Activated CD4-positive, CD25-positive, alpha-beta regulatory T cell treated with anti-CD3 and anti-CD28 coated beads, Interleukin-2, amount 50 U/mL, for 16 hours (primary cell): ENCODE data around the gene SMIM20.
"Not testable (repeated sequence)": the region's sequence is repeated elsewhere in the genome, so short reads cannot be mapped to it uniquely, and the experiment has no call there.

Source experiments
- DNase-seq: peaks from one replicate; pipeline ENCODE4 v3.0.0-alpha.2; 2020; ENCODE audit warnings: low read depth, low spot score

Gene SMIM20

DNA sequence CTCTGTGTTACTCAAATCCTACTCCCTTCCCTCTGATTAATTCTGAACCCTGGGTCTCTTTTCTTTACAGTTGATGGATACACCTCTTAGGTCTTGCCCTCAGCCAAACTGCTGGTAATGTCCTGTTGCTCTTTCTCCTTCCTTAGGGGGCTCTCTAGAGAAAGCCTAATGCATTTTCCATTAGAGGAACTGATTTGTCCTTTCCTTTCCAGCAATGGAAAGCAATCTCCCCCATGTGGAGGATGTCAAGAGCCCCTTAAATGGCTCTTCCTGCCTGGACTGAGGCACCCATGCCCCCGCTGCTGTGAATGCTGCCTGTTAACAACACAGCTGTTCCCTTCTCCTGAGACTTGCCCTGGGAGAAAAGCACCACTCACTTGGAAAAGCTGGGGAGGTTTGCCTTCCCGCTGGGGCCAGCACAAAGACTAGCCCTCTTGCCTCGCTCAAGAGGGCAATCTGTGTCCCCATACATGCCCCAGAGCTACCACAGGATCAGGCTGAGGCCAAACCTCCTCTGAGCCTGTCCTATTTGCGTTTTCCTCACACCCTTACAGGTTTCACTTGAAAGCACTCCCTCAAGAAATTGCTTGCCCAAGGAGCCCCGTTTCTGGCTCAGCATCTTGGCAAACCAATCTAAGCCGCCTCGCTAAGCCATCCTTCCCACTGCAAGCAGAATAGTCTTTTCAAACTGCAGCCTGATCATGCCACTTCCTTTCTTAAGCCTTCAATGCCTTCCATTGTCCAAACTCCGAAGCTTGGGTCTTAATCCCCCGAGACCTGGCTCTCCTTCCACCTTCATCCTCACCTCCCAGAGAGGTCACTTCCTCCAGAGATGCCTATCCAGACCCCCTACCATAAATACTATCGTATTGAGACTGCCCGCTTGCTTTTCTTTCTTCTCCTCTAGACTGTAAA lies 23.2 kb upstream of the SMIM20 start:
- DNase-seq = no peak

DNA sequence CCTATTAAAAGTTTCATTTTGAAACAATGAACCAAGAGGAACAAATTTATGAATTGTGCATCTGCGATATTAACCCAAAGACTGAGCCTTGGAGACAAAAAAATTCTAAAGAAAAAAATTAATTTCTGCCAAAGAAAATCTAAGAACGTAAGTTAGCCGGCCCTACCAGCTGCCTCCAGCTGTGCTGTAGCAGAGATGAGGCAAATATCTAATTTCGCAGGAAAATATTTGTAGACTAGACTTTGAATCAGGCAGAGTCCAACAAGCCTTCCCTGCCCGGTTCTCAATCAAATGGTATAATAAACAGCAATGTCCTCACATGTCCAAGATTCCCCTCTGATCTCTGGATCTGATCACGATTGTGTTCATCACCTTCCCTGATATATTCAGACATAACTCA lies 21.2 kb upstream of the SMIM20 start:
- no peak for DNase-seq

DNA sequence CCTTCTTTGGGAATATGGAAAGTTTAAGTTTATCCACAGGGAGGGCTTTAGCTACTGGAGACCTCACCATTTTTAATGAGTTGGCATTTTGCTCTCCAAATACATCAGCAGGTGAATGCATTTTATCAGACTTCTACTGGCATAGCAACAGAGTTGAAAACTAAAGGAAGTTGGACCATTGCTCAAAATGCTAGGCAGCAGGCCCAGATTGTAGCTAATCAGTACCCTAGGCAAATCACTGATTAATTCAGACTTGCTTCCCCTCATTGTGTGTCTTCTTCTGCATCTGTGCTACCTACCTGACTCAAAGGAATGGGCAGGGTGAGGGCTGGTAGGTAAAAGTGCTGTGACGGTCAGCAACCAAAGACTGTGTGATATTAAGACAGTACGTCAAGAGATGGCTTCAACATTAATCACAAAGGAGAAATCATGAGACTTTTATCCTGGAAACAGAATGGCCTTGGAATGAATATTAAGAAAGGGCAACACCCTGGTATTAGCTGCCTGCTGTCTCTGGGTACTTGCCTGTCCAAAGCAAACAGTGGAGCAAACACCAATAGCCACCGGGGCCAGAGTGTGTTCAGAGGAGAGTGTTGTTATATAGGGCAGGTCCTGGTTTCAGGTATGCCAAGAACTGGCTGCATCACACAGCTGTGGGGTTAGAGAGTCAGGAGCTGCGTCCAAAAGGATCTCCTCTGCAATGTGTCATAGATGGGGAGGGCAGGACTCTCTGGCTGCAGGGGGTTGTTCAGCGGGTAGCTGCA lies 17.1 kb upstream of the SMIM20 start:
- no peak for DNase-seq

DNA sequence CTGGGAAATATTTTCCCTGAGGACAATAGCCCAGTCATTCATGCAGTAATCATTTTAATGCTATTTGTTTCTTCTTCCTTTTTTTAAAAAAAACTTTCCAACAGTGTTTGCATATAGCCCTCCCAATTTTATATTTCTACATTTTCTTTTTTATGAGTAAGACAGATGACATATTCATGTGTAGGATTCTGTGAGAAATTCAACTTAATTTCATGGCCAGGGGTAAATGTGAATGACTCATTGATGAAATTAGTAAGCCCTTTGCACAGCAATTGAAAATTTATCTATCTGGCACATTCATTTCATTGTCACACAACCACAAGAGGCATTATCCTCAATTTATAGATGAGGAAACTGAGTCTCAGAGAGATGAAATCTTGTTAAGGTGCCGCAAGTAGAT lies 13.7 kb upstream of the SMIM20 start:
- DNase-seq = no peak

DNA sequence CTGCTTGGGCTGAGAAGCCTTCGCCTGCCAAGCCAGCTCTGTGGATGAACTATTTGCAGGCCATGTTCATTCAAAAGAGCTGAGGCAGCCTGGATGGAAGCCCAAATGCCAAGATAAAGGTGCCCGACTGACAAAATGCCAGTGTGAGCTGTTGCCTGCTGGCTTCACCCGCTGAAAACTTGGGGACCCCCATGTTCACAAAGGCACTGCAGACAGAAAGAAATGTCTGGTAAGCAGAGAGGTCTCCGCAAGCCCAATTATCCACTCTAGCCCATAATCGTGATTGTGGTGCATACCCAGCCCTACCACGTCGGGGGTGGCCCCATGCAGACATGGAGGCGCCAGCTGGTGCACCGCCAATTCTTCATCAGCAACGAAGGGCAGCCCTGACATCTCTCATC lies 13.0 kb upstream of the SMIM20 start:
- DNase-seq = no peak

DNA sequence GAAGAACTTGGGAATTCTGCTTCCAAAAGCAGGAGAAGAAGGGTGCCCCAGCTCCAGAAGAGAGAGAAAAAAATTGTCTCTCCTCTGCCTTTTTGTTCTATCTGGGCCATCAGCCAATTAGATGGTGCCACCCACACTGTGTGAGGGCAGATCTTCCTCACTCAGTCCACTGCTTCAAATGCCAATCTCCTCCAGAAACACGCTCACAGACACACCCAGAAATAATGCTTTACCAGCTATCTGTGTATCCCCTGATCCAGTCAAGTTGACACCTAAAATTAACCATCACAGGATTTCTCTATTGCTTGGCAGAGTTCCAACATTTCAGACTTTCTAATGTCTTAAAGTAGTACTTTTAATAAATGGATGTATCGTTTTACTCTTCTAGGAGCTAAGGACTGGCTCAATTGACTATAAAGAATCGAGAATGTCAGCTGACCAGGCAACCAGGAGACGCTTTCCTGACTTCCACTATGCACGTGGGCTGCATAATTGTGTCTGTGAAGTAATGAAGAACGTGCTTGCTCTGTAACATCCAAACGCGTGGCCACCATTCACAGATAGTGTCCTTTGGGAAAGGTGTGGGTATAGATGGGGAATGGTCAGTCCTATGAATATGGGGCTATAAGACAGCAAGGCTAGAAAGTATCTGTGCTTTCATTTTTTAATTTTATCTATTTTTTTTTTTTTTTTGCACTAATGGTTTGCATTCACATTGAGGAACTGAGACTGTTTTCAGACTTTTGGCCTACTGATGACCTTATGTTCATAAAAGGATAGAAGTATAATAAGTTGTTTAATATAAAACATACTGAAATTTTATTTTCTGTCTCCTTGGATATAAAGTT lies 9.9 kb upstream of the SMIM20 start:
- DNase-seq = no peak

DNA sequence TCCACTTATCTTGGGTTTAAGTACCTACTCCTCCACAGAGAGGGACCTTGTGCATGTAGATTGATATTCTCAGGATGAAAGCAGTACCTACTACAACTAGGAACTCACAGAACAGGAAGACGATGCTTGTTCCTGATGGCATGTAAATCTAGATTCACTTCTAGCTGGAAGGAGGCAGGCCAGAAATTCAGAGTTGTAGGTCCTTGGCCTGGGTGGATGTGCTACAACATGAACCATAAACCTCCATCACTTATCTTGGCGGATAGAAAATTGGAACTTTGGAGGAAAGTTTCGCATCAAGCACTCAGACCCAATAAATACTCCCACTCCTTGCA lies 9.3 kb upstream of the SMIM20 start:
- DNase-seq = no peak

DNA sequence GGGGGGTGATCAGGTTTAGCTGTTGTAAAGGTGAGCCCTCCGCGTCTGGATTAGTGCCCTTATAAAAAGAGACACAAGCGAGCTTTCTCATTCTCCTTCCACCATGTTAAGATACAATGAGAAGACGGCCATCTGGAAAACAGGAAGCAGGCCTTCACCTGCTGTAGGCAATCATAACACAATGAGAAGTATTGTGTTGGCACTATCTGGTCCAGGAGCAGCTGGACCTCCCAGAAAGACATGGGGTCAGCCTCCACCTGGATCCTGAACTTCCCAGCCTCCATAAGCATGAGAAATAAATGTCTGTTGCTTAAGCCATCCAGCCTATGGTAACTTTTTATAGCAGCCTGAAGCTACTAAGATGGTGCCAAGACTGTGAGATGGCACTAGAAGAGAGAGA lies 8.6 kb upstream of the SMIM20 start:
- no peak for DNase-seq

DNA sequence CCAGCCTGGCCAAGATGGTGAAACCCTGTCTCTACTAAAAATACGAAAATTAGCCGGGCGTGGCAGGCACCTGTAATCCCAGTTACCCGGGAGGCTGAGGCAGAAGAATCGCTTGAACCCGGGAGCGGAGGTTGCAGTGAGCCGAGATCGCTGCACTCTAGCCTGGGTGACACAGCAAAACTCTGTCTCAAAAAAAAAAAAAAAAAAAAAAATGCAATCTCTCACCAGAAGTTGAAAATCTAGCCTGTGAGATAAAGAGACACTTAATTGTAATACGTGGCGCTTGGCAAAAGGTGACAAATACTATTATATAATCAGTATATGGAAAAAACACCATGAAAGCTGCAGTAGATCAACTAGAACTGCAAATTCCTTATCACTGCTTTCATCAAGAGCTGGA lies 7.9 kb upstream of the SMIM20 start:
- DNase-seq = not testable (repeated sequence)

DNA sequence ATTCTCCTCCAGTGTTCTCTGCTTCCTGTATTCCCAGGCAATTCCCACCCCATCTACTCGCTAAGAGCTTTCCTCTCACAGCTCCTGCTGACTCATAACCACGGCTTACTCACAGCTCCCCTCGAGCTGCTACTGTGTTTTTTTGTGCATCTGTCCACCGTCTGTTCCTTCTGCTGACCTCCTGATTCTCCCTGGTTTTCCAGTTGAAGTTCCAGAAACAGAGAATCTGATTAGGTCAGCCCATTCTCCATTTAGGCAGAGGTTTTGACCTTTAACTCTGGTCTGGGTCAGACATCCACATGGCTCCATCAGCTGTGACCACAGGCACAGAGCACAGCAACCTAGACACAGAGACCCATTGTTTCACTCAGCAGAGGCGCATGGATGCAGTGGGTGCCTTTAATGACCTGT lies 5.5 kb upstream of the SMIM20 start:
- no peak for DNase-seq

DNA sequence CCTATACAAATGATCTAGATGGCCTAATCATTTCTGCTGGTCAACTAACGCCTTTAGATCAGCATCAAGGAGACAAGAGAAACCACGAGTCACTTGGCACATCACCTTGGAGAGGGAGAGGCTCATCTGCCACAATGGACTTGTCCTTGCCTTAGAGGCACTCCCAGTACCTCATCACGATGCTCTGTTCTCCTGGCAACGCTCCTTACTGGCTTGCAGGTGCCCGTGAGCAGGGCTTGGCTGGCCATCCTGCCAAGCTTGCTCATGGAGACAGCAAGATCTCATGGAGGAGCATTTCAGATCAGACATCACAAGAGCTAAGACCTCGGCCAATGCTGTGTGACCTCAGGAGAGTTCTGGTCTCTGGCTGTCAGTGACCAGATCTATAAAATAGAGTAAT lies 2.7 kb upstream of the SMIM20 start:
- no peak for DNase-seq

DNA sequence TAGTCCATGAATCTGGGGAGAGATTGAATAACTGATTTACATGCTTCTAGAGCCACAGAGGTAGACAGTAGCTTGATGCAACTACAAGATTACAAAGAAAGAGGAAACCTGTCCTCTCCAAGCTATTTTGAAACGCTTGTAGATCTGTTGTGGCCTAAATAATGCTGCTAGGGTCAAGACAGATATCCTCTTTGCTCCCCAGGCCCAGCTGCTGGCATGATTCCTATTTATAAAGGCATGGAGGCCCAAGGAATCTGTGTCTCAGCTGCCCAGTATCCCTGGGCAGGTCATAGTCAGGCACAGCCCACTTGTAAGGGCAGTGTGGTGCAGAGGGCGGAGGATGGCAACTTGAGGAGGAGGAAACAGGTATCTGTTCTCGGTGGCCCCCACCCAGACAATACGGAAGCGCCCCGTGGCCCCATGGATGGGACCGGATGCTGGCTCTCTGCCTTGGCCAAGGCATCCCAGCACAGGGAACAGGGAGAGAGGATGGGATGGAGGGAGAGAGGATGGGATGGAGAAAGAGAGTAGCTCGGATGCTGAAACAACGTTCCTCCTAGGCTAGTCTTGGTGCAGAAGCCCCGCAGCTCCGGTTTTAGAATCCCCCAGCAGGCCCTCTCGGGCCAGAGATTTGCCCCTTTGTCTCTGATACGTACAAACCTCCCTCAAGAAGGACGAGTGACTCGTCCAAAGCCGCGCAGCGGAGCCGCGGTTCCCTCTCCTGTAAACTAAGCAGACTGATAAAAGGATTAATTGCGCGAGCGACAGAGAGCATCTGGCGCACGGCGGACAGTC lies 767 bp upstream of the SMIM20 start:
- no peak for DNase-seq

DNA sequence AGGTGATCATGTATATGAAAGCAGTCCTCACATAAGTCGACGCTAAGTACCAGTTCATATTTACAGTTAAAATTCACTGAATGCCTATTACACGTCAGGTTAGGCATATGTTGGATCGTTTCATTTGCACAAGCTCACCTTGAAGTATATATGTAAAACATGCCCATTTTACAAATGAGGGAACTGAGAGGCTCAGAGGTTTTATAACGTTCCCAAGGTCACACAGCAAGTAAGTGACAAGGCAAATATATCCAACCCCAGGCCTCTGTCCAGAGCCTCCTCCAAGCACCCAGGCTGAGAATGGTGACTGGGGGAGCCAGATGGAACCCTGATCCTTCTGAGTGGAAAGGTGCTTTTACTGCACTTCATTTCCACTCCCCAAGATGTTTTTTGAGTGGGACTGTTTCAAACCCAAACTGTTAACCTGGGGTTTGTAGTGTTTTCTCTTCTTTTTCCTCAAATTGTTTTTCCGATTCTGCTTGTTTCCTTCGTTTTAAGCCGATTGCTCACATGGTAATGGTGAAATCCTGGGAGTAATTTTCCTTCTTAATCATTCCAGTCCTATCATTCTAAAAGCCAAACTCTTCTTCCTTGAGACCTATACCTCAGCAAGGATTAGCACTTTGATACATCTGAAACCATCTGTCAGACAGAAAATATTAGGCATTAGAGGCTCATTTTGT lies 791 bp downstream of the SMIM20 start:
- no peak for DNase-seq

DNA sequence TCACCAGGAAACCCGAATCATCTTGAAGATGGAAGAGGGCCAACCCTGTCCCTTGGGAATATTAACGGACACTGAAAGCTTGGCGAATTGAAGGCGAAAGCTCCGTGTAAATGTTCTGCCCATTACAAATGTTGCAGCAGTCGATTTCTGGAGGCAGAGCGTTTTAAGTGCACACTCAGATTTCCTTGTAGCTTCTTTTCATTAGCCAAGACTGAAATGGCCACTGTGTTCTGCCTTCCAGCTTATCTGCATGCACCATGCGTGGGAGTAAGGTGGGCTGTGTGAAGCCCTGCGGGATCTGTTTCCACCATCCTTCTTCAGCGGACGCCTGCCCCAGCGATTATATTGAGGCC lies 1.3 kb downstream of the SMIM20 start:
- no peak for DNase-seq

DNA sequence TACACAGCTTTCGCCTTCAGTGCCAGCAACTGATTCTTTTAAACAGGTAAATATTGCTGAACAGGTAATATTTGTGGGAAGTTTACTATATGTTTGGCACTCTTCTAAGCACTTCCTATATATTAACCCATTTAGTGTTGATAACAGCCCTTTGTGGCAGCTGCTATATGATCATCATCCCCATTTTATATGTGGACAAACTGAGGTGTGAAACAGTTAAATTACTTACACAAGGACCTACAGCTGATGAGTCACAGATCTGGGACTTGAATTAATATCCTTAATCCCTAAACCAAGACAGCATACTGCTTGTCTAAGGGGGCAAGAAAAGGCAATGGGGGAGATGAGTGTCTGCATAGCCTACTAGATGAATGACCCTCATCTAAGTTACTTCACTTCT lies 2.9 kb downstream of the SMIM20 start:
- DNase-seq = no peak

DNA sequence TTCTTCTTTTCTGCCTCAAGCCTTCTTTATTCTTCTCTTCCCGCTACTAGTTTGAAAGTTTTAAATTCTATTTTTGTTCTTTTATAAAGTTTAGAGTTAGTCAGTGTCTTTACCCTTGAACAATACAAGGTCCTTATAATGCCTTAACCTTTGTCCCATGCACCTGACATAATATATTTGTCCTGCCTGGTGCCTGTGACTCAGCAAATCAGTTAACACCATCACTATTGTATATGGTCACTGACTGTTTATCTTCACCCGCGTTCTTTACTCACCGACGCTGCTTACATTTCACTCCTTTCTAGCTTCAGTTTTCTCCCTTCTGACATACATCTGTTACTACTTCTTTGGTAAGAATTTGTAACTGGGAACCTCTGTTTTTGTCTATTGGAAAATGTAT lies 5.7 kb downstream of the SMIM20 start:
- no peak for DNase-seq

DNA sequence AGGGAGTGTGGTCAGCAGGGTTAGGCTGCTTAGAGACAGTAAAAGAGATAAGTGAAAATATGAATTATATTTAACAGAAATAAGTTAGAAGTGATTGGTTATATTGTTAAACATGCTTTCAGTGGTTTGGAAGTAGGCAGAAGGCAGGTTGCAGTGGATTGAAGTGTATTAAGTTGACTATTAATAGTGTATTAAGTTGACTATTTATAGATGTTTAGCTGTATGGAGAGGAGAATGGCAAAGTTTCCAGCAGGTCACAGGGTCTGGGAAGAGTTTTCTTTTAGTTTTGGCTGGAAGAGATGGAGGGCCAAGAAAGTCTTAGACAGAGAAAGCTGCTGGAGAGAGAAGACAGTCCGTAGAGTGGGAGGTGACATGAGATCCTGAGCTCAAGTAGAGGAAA lies 7.9 kb downstream of the SMIM20 start:
- no peak for DNase-seq

DNA sequence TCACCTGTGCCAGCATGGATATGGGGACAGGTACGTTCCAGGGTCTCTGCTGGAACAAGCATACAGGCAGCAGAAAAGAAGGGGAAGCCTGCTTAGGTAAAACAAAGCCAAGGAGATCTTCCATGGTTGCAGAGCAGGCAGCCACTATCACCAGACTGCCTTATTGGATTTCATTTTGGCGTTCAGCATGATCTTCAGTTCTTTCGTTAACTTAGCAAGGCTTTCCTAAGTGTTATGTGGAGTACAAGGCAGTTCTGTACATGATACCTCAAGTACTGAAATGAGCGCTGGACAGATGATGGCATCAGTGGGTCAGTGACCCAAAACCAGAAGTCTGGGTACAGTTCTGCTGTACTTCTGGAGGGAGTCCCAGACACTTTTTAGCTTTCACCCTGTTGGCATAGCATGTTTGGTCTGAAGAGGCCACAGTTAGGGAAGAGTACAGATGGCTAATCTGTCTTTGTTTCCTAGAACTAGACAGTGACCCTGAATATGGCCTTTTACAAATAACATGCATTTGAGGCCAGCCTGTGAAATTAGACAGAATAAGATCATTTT lies 8.9 kb downstream of the SMIM20 start:
- DNase-seq = no peak

DNA sequence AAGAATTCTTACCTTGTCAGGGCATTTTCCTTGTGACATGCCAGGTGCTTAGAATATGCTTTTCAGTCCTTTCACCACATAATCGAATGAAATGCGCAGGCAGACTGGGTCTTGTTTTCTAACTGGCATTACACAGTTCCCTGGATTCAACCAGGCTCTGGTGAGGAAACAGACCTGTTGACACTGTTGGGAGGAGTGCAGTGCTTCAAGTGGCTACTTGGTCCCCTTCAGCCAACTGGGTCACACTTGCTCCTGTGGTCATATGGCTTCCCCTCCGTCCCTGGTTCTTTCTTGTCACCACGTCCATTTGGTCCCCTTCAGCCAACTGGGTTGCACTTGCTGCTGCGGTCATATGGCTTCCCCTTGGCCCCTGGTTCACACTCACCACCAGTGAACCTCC lies 9.7 kb downstream of the SMIM20 start:
- DNase-seq = no peak

DNA sequence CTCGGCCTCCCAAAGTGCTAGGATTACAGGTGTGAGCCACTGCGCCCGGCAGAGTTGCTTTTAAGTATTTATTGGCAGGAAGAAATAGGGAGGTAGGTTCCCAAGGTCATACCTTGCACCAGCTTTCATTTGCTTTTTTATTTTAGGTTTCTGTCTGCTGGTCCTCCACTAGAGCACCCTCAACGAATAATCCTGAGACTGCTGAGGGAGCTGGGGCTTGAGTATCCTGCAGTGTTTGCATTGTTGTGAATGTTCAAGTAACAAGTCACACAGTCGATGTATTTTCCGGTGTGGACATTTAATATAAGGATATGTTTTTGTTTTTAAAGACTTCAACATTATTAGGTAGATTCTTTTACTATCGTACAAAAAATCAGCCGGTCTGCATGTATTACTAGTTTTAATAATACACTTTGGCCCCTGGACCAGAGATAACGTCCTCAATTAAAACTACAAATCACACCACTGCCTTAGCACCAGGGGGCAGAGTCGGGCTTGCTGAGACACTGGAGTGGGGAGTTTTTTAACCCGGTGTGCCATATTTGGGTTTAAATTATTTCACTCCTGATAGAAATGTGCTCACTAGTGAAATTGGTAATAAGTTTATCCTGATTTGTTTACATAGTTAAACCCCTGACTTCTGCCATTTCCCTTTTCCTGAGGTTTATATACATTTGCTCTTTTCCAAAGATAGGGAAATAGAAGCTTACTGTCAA lies 11.6 kb downstream of the SMIM20 start:
- DNase-seq = no peak
